C4-2B (cell line): ENCODE results near the gene ELMO1.

Experiments used
- H3K27ac ChIP-seq: fragments of 450-650 bp; 2 replicates; pipeline ENCODE4 v1.5.1; 2017
- CTCF ChIP-seq: fragments of 450-650 bp; conservative IDR thresholded peaks from 2 replicates; pipeline ENCODE4 v1.5.1; 2017; ENCODE audit warnings: mild to moderate bottlenecking
- ZFX ChIP-seq: fragments of 450-650 bp; IDR thresholded peaks from 2 replicates; pipeline ENCODE4 v1.6.1; 2017

ELMO1 gene

GRCh38 chr7:37118004-37118403 lies 330.7 kb downstream of the ELMO1 start:
- no peak for TF ChIP-seq CTCF
- H3K27ac ChIP-seq, result no peak overlapping the region

GRCh38 chr7:37117292-37117691 lies 331.4 kb downstream of the ELMO1 start:
- no peak overlapping the region for H3K27ac ChIP-seq
- no peak for TF ChIP-seq CTCF
- TF ChIP-seq ZFX, result no peak

GRCh38 chr7:37116093-37116701 lies 332.5 kb downstream of the ELMO1 start:
- TF ChIP-seq ZFX (no peak), CTCF (no peak)
- H3K27ac ChIP-seq, result no peak overlapping the region

GRCh38 chr7:37113661-37114355 lies 334.9 kb downstream of the ELMO1 start:
- TF ChIP-seq CTCF (no peak), ZFX (no peak)
- H3K27ac ChIP-seq, result no peak overlapping the region

- H3K27ac ChIP-seq, result no peak overlapping the region
- no peak for TF ChIP-seq CTCF
- no peak for TF ChIP-seq ZFX
These were observed 335.8 kb downstream of the ELMO1 start for GRCh38 chr7:37112876-37113275.

GRCh38 chr7:37112218-37112617 lies 336.4 kb downstream of the ELMO1 start:
- TF ChIP-seq CTCF, result no peak
- TF ChIP-seq ZFX, result no peak
- no peak overlapping the region for H3K27ac ChIP-seq

- no peak overlapping the region for H3K27ac ChIP-seq
- no peak for TF ChIP-seq ZFX
- no peak for TF ChIP-seq CTCF
These were observed 337.2 kb downstream of the ELMO1 start for GRCh38 chr7:37111459-37111858.
